ENCODE data around the gene GRIN2D.
A peak's percentile ranks its signal among the peaks of the same experiment; 100 is the strongest.

GRIN2D gene

DNA sequence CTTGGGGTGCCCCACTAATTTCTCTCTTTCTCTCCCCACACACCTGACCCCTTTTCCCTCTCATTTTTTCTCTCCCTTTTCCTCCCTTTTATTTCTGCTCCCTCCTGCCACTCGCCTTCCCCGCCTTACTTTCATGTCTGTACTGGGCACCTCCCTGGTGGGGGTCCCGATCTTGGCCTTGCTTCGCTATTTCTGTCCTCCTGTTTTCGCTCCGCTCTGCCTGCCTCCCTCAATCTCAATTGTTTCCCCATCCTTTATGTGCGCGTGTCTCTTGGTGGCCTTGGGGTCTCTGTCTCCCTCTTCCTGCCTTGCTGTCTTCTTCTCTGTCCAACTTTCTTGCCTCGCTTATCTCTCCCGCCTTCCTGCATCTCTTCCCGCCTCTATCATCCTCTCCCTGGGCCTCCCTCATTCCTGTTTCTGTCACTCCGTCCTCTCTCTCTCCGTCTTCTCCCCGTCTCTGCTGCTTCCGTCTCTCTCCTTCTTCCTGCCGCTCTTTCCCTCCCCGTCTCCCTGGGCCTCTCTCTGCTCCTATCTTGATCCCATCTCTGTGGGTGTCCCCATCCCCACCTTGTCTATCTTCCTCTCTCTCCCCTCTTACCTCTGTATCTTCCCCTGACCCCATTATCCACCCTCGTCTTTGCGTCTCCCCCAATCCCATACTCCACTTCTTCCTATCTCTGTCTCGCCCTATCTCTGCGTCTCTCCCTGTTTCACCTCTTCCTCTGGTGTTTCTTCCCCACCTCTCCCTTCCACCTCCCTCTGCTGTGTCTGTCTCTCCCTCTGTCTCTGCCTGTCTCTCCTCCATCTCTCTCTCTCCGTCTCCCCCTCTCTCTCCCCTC is 4.0 kb downstream of the GRIN2D start:
- no peak for DNase-seq (ENCODE audit: low spot score)

- DNase-seq (ENCODE audit: low spot score) = no peak
Measured at GRCh38 chr19:48398102-48398374, 4.6 kb downstream of the GRIN2D start.

DNA sequence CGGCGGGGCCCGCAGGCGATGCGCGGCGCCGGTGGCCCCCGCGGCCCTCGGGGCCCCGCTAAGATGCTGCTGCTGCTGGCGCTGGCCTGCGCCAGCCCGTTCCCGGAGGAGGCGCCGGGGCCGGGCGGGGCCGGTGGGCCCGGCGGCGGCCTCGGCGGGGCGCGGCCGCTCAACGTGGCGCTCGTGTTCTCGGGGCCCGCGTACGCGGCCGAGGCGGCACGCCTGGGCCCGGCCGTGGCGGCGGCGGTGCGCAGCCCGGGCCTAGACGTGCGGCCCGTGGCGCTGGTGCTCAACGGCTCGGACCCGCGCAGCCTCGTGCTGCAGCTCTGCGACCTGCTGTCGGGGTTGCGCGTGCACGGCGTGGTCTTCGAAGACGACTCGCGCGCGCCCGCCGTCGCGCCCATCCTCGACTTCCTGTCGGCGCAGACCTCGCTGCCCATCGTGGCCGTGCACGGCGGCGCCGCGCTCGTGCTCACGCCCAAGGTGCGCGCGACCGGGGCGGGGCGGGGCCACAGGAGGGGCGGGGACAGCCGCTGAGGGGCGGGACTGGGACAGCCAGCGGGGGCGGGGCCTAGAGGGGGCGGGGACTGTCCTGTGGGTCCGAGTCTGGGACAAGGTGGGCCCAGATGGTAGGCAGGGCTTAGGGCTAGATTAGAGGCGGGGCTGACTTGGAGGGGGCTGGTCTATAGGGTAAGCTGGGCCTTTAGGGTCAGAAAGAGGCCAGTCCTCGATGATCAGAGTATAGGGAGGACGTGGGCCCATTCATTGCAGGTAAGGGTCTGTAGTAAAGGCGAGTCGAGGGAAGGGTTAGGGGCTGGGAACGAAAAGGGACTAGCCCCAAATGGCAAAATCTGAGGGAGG is 5.1 kb downstream of the GRIN2D start:
- DNase-seq (ENCODE audit: low spot score) = peak; percentile 89

GRCh38 chr19:48400018-48400742 is 6.7 kb downstream of the GRIN2D start:
- DNase-seq (ENCODE audit: low spot score) = no peak

GRCh38 chr19:48401287-48401686 is 7.8 kb downstream of the GRIN2D start:
- no peak for DNase-seq (ENCODE audit: low spot score)

- DNase-seq (ENCODE audit: low spot score) = no peak
Measured at GRCh38 chr19:48403606-48404005, 10.1 kb downstream of the GRIN2D start.

- DNase-seq (ENCODE audit: low spot score) = no peak
Measured at GRCh38 chr19:48405010-48405659, 11.7 kb downstream of the GRIN2D start.

DNA sequence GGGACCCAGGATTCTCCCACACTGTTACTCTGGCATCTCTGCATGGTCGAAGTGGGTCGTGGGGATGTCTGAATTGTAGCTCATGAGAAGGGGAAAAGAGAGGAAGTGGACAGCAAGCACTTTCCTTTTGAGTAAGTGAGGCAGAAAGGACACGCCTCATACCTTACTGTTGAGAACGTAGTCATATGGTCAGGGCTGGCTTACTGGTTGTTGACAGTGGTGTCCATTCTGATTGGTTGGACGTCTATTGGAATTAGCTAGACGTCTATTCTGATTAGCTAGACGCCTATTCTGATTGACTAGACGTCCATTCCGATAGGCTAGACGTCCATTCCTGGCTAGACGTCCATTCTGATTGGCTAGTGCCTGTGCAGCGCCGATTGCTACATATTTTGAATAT is 12.4 kb downstream of the GRIN2D start:
- no peak for DNase-seq (ENCODE audit: low spot score)

DNA sequence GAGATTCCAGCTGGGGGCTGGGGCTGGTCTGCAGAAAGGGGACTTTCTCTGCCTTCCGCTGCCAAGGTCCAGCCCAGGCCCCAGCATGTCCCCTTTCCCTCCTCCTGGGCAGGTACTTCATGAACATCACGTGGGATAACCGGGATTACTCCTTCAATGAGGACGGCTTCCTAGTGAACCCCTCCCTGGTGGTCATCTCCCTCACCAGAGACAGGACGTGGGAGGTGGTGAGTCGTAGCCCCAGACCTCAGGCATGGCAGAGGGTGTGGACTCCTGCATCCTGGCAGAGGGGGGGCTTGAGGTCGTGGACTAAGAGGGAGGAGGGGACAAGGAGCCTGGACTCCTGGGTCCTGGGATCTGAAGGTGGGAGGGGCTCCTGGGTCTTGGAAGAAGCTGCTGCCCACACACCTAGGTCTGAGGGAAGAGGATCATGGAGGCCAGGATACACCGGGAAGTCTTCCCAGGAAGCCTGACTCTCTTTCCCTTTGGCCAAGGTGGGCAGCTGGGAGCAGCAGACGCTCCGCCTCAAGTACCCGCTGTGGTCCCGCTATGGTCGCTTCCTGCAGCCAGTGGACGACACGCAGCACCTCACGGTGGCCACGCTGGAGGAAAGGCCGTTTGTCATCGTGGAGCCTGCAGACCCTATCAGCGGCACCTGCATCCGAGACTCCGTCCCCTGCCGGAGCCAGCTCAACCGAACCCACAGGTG is 20.6 kb downstream of the GRIN2D start:
- no peak for DNase-seq (ENCODE audit: low spot score)

GRCh38 chr19:48415395-48415794 is 21.9 kb downstream of the GRIN2D start:
- peak; percentile 66 for DNase-seq (ENCODE audit: low spot score)

GRCh38 chr19:48415806-48416221 is 22.3 kb downstream of the GRIN2D start:
- DNase-seq (ENCODE audit: low spot score) = peak; percentile 62

- no peak for DNase-seq (ENCODE audit: low spot score)
Measured at GRCh38 chr19:48417421-48417820, 24.0 kb downstream of the GRIN2D start.

GRCh38 chr19:48418317-48419064 is 25.0 kb downstream of the GRIN2D start:
- DNase-seq (ENCODE audit: low spot score) = no peak

DNA sequence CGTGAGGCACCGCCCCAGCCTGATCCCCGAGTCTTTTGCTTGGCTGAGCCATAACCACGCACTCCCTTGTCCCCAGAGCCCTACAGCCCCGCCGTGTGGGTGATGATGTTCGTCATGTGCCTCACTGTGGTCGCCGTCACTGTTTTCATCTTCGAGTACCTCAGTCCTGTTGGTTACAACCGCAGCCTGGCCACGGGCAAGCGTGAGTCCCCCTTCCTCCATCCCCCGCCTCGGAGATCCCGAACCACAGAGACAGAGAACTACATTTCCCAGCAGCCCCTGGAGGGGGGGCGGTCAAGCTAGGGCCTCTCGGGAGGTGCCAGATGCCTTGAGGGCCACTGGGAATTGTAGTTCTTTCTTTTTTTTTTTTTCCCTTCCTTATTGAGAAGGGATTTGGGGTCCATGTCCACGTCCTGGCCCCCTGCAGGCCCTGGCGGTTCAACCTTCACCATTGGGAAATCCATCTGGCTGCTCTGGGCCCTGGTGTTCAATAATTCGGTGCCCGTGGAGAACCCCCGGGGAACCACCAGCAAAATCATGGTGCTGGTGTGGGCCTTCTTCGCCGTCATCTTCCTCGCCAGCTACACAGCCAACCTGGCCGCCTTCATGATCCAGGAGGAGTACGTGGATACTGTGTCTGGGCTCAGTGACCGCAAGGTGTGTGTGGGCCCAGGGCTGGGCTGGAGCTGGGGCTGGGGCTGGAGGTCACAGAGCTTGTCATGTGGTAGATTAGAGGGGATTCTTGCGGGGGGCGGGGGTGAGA is 25.9 kb downstream of the GRIN2D start:
- DNase-seq (ENCODE audit: low spot score) = peak; percentile 64

DNA sequence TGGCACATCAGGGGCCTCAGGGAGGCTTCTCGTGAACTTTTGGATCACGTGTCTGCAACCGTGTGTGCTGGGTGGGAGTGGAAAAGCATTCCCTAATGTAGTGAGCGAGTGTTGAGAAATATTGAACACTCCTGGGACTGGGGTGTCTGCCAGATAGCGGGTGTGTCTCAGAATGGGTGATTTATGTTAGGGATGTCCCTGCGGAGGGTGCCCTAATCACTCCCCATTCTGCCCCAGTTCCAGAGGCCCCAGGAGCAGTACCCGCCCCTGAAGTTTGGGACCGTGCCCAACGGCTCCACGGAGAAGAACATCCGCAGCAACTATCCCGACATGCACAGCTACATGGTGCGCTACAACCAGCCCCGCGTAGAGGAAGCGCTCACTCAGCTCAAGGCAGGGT is 28.1 kb downstream of the GRIN2D start:
- DNase-seq (ENCODE audit: low spot score) = no peak

DNA sequence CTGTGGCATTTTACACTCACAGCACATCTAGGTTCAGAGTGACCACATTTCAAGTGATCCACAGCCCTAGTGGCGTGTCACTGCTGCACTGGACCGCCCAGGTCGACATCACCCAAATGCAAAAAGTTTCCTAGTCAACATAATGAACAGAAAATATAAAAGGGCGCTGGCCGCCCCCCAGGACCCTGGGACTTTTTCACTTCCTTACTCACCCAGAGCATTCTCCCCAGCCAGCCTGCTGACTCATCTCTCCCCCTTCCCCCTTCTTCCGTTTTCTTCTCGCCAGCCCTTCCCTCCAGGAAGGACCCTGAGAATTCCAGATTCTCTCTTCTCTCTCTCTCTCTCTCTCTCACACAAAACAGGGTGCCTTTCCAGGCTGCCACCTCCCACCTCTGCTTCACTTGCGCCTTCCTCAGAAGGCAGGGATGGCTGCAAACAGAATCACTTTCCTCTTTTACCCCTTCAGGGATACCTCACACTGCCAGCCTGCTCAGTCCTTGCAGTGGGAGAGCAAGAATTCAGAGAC is 31.3 kb downstream of the GRIN2D start:
- no peak for DNase-seq (ENCODE audit: low spot score)

- DNase-seq (ENCODE audit: low spot score) = no peak
Measured at GRCh38 chr19:48428670-48429069, 35.2 kb downstream of the GRIN2D start.

- DNase-seq (ENCODE audit: low spot score) = no peak
Measured at GRCh38 chr19:48433337-48433736, 39.9 kb downstream of the GRIN2D start.

DNA sequence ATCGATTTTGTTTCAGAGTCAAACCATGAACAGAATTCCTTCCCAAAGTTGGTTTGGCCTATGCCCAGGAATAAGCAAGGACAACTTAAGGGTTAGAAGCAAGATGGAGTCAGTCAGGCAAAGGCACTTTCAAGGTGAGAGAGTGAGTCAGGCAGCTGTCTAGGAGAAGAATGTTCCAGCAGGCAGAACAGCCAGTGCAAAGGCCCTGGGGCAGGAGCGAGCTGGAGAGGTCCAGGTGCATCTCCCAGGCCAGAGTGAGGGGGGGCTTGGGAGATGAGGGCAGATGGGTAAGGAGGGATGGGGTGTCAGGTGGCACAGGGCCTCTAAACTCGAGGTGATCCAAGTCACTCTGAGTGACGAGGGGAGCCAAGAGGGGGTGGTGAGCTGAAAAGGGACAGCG is 43.1 kb downstream of the GRIN2D start:
- DNase-seq (ENCODE audit: low spot score) = no peak
